Effector memory CD4-positive, alpha-beta T cell (primary cell): ENCODE measurements around the gene AHCY.
"Not testable (repeated sequence)": the region's sequence is repeated elsewhere in the genome, so short reads cannot be mapped to it uniquely, and the experiment has no call there.

Experiments
- DNase-seq, 3 donors: peaks; one replicate each; pipeline ENCODE4 v3.0.0-alpha.2; 2020
- H3K27ac ChIP-seq: 2 replicates; pipeline ENCODE4 v1.7.0; 2013; ENCODE audit warnings: mild to moderate bottlenecking, low read length, moderate library complexity; ENCODE audit not compliant: insufficient read depth, poor library complexity, severe bottlenecking
- H3K27me3 ChIP-seq: replicated peaks from 2 replicates; pipeline ENCODE4 v1.7.0; 2013; ENCODE audit warnings: mild to moderate bottlenecking, low read length; ENCODE audit not compliant: insufficient read depth, control insufficient read depth, poor library complexity, severe bottlenecking
- H3K36me3 ChIP-seq: 2 replicates; pipeline ENCODE4 v1.7.0; 2013; ENCODE audit warnings: mild to moderate bottlenecking, low read length, moderate library complexity; ENCODE audit not compliant: control insufficient read depth, insufficient read depth
- H3K4me1 ChIP-seq: 2 replicates; pipeline ENCODE4 v1.7.0; 2013; ENCODE audit warnings: low read length, mild to moderate bottlenecking; ENCODE audit not compliant: control insufficient read depth, insufficient read depth, poor library complexity, severe bottlenecking
- H3K4me3 ChIP-seq: 2 replicates; pipeline ENCODE4 v1.7.0; 2013; ENCODE audit warnings: low read length, low read depth, mild to moderate bottlenecking; ENCODE audit not compliant: insufficient read depth, poor library complexity, severe bottlenecking
- H3K9me3 ChIP-seq: 2 replicates; pipeline ENCODE4 v1.7.0; 2013; ENCODE audit warnings: mild to moderate bottlenecking, low read length, moderate library complexity; ENCODE audit not compliant: control insufficient read depth

Gene AHCY

GRCh38 chr20:34260208-34260942 is 42.8 kb downstream of the AHCY start:
- Histone ChIP-seq H3K36me3 (no peaks in the 10 kb centered on the region), H3K27ac (no peak overlapping the region), H3K4me1 (no peaks in the 10 kb centered on the region), H3K4me3 (no peak overlapping the region), H3K9me3 (no peaks in the 10 kb centered on the region), H3K27me3 (no peaks in the 10 kb centered on the region)
- DNase-seq: no peak

GRCh38 chr20:34256629-34257124 is 46.5 kb downstream of the AHCY start:
- H3K9me3 ChIP-seq: no peaks in the 10 kb centered on the region
- no peak overlapping the region for H3K4me3 ChIP-seq
- DNase-seq: no peak
- no peaks in the 10 kb centered on the region for H3K27me3 ChIP-seq
- H3K27ac ChIP-seq: no peak overlapping the region
- H3K36me3 ChIP-seq: no peaks in the 10 kb centered on the region
- no peaks in the 10 kb centered on the region for H3K4me1 ChIP-seq

- no peak for DNase-seq
- H3K9me3 ChIP-seq: no peaks in the 10 kb centered on the region
Measured at GRCh38 chr20:34254979-34255378, 48.2 kb downstream of the AHCY start.

GRCh38 chr20:34252431-34253086 is 50.6 kb downstream of the AHCY start:
- not testable (repeated sequence) for H3K9me3 ChIP-seq

More at GRCh38 chr20:34254979-34255378, 48.2 kb downstream of the AHCY start:
- H3K4me1 ChIP-seq: no peaks in the 10 kb centered on the region
- H3K27ac ChIP-seq: no peak overlapping the region
- no peaks in the 10 kb centered on the region for H3K27me3 ChIP-seq
- no peak overlapping the region for H3K4me3 ChIP-seq
- no peaks in the 10 kb centered on the region for H3K36me3 ChIP-seq

GRCh38 chr20:34251619-34252018 is 51.5 kb downstream of the AHCY start:
- no peak overlapping the region for H3K4me3 ChIP-seq
- H3K36me3 ChIP-seq: no peaks in the 10 kb centered on the region
- H3K27ac ChIP-seq: no peak overlapping the region
- DNase-seq: no peak
- H3K9me3 ChIP-seq: no peaks in the 10 kb centered on the region
- no peaks in the 10 kb centered on the region for H3K4me1 ChIP-seq
- H3K27me3 ChIP-seq: no peaks in the 10 kb centered on the region

More at GRCh38 chr20:34252431-34253086, 50.6 kb downstream of the AHCY start:
- not testable (repeated sequence) for H3K36me3 ChIP-seq, H3K4me1 ChIP-seq, H3K27ac ChIP-seq, H3K4me3 ChIP-seq, DNase-seq, H3K27me3 ChIP-seq

GRCh38 chr20:34250005-34250404 is 53.1 kb downstream of the AHCY start:
- no peak overlapping the region for H3K27ac ChIP-seq
- no peak overlapping the region for H3K4me3 ChIP-seq
- H3K9me3 ChIP-seq: no peaks in the 10 kb centered on the region
- DNase-seq: no peak
- no peaks in the 10 kb centered on the region for H3K27me3 ChIP-seq
- H3K36me3 ChIP-seq: no peaks in the 10 kb centered on the region
- no peaks in the 10 kb centered on the region for H3K4me1 ChIP-seq

GRCh38 chr20:34249291-34249690 is 53.9 kb downstream of the AHCY start:
- H3K36me3 ChIP-seq: no peaks in the 10 kb centered on the region
- DNase-seq: no peak
- H3K27ac ChIP-seq: no peak overlapping the region
- no peaks in the 10 kb centered on the region for H3K4me1 ChIP-seq
- H3K9me3 ChIP-seq: no peaks in the 10 kb centered on the region
- H3K4me3 ChIP-seq: no peak overlapping the region
- no peaks in the 10 kb centered on the region for H3K27me3 ChIP-seq

- Histone ChIP-seq H3K9me3 (no peaks in the 10 kb centered on the region), H3K4me1 (no peaks in the 10 kb centered on the region), H3K27ac (no peak overlapping the region), H3K4me3 (no peak overlapping the region), H3K36me3 (no peaks in the 10 kb centered on the region), H3K27me3 (no peaks in the 10 kb centered on the region)
- no peak for DNase-seq
Measured at GRCh38 chr20:34246126-34246626, 57.0 kb downstream of the AHCY start.

- no peaks in the 10 kb centered on the region for H3K27me3 ChIP-seq
- H3K9me3 ChIP-seq: no peaks in the 10 kb centered on the region
- no peaks in the 10 kb centered on the region for H3K36me3 ChIP-seq
- no peak overlapping the region for H3K4me3 ChIP-seq
- DNase-seq: no peak
- H3K4me1 ChIP-seq: no peaks in the 10 kb centered on the region
- H3K27ac ChIP-seq: no peak overlapping the region
Measured at GRCh38 chr20:34243377-34243776, 59.8 kb downstream of the AHCY start.

- H3K27ac ChIP-seq: no peak overlapping the region
Measured at GRCh38 chr20:34242879-34243278, 60.3 kb downstream of the AHCY start.

More at GRCh38 chr20:34242879-34243278, 60.3 kb downstream of the AHCY start:
- Histone ChIP-seq H3K4me1 (no peaks in the 10 kb centered on the region), H3K9me3 (no peaks in the 10 kb centered on the region), H3K27me3 (no peaks in the 10 kb centered on the region), H3K36me3 (no peaks in the 10 kb centered on the region), H3K4me3 (no peak overlapping the region)
- DNase-seq: no peak
